Activated naive CD4-positive, alpha-beta T cell (primary cell): ENCODE measurements around the gene MAP4K2.
A peak's percentile ranks its signal among the peaks of the same experiment; 100 is the strongest.

Source experiments
- DNase-seq, 4 experiments: peaks; one replicate each; lab custom pipeline; 2025; lab: John Stamatoyannopoulos, UW

MAP4K2 gene

DNA sequence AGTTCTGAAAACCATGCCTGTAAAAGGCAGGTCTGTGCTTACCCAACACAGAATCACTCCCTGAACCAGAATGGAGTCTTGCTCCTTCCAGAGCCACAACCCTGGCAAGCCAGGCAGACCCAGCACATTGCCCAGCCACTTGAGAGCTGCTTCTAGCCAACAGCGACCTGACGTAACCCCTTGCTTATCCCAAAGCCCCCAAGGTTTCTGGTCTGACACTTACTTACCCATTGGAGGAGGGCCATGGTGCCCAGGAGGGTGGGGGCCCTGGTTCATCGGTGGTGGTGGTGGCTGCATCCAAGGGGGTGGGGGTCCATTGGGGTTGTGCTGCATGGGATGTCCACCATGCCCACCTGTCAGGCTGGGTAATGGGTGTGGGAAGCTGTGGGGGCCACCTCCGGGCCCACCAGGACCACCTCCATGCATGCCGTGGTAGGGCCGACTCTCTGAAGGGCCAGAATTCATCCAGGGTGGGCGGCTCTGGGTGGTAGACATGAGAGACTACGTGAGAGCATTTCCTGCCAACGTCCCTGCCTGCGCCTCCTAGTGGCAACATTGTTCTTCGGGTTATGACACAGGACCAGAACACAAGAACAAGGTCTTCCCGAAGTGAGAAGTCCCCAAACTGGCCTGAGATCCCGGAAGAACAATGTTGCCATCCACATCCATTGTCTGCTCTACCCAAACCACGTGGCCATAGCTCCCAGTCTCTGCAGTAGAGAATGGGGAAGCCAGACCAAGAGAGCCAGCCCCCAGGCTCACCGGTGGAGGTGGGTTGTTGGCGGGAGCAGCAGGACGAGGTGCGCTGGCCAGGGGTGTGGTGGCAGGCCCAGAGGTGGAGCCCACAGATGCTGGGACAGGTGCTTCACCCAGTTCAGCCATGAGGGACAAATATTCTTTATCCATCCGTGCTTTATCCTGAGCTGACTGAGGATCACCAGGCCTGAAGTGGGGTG is 35.4 kb downstream of the MAP4K2 start:
- DNase-seq: peak; percentile 58 to 81 (median 78)

DNA sequence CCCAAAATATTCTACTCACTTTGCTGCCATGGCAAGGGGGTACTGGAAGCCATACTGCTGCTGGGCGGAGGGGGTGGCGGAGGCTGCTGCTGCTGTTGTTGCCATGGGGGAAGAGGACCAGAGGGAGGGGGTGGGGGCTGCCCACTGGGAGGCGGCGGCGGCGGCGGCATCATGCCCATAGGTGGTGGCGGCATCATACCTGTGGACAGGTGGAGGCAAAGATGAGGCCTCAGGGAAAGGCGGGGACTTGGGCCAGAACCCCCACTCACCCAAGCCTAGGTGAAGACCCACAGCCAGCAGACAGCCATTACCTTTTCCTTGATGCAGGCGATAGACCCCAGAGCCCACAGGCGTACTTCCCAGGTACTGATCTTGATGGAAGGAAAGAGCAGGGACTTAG is 36.1 kb downstream of the MAP4K2 start:
- no peak for DNase-seq

DNA sequence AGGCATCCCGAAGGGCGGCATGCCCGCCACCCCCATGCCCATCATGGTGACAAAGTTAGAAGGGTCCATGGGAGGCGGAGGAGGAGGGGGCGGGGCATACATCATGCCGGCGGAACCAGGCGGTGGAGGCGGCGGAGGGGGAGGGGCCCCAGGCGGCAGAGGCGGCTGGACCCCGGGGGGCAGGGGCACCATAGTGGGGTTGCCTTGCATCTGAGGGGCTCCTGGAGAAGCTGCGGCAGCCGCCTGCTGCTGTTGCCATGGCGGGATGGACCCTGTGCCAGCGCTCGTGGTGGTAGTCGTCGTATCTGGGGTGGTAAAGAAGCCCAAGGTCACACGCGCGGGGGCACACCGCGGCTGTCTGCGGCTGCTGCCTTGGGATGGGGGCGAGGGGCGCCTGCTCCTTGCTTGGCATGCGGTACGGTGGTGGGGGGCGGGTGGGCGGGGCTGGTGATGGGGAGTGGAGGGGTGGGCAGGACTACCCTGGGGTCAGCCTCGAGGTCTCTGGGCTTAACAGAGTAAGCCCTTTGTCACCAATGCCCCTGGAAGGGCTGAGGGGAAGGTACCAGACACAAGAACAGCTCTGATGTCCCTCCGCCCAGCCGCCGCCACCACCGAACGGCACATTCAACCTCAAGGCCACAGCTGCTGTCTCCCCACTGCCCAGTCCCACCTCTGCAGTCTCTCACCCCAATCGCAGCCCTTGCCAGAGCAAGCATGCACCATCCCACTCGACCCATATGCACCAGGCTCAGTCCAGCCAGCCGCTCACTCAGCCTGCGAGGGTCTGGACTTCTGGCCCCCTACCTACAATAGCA is 37.0 kb downstream of the MAP4K2 start:
- no peak for DNase-seq

DNA sequence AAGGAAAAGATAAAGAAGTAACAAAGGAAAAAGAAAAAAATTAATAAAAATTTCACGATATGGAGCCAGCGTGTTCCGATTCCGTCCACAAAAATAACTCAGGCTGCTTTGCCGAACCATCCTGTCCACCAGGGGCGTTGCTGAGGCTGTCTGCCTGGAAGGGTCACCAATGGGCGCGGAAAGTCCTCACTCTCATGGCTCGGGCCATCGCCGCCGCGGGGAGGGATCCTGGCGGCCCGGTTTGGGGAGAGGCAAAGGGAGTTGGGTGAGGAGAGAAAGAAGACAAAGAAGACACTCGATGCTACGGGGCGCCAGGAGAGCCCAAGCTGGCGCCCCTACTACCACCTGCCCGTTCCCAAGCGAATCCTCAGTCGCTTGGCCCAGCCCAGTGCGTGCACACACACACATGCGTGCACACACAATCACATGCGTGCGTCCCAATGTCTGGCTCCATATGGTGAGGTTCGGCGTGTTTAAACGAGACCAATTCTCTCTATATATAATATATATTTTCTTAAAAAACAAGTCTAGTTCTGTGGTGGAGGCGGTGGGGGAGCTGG is 37.6 kb downstream of the MAP4K2 start:
- no peak for DNase-seq

DNA sequence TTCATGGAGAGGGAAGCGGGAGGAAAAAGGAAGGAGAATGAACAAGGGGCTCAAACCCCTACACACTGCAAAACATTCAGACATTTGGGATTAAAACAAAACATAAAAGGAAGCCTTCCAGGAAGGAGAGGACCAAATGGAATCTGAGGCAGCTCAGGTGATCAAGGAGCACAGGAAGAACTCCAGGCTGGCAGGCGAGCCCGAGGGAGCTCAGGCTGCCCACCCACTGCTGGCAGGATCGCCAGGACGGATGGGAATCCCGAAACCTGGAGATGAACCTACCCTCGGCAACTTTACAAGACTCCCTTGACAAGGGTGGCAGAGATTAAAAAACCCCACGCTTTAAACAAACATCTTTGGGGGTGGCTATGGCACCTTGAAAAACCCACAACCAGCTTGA is 38.3 kb downstream of the MAP4K2 start:
- no peak for DNase-seq

DNA sequence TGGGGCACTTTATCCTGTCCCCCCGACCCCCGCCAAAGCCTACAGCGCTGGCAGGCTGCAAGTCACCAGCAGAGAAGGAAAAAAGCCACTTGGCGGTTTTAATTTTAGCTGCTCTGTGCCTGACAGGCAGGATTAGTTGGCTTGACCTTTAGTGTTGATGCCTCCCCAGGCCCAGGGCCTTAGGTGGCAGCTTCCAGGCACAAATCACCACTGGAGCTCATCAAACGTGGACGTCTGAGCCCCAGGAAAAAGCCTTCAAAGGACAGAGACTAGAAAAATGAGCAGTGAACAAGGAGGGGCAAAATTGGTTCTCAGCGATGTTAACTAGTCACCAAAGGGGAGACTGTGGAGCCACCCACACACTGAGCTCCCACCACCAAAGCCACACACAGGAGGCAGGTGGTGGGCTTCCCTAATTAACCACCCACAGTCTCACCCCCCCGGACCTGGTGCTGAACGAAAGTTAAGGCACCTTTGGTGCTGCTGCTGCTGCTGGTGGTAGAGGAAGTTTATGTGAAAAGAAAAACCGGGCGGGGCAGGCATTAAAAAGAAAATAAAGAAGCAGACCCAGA is 38.9 kb downstream of the MAP4K2 start:
- peak in 2 of 4 experiments; percentile 45 to 47 for DNase-seq

DNA sequence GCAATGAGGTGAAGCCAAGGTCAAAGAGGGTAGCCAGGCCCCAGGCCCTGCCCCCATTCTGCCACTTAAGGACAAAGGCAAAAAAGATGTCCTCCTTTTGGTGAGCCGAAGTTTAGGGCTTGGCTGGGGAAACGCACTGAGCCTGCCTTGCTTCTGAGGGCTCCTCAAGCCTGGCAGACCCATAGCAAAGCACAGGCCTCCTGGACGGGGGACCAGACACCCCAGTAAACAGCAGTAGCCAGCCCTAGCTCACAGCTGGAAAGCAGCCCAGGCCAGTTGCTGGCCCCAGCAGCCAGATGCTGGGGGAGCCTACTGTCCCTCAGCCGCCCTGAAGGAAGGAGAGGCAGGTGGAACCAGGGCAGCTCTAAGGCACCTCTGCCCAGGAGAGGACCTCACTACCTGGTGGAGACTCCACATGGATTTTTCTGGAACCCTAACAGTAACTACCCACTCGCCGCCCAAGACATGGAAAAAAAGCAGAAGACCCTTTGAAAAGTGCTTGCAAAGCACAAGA is 39.4 kb downstream of the MAP4K2 start:
- DNase-seq: no peak

DNA sequence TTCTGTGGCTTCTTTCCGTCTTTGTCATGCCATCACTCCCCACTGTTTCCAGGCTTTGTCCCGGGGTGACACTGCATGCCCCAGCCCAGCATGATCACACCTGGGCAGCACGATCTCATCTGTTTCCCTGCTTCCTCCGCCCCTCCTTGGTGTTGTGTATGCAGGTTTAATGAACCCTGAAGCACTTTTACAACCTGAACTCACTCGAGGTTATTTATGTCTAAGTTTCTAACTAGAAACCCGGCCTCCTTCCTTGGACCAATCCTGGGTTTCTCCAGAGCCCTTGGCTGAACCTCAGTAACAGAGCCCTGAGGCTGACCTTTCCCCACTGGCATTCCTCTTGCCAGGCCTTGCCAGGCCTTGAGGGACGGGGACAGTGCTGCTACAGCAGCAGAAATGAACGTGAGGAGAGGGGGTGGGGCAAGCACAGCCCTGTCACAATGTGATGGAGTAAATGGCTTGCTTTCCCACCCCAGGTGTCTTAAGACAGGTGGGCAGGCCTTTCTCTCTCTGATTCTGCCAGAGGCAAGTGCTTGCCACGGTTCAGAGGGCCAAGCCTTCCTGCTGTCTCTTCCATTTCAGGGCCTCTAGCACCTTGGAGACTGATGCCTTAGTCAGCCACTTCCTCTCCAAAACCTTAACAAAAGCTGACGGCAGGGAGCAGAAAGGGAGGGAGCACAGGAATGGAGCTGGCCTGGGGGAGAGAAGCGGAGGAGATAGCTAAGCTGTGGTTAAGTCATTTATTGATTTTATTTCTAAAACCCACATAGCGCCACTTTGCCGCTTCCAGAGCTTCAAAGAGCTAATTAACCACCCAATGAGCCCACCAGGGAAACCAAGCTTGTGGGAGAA is 40.1 kb downstream of the MAP4K2 start:
- DNase-seq: no peak

DNA sequence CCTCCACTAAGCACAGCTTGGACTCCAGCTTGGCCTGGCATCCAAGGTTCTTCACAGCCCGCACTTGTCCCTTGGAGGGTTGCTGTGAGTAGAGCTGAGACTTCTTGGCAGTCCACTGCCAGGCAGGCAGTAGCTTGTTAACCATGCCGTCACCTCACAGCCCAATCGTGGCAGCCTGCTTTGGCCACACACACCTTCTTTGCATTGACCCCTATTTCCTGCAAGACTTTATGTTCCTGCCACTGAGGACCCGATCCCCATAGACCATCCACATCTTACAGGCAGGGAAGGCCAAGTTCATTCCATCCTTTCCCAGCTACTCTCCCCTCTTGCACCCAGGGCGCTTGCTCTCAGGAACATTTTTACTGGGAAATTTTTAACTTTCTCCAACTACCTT is 40.7 kb downstream of the MAP4K2 start:
- no peak for DNase-seq

DNA sequence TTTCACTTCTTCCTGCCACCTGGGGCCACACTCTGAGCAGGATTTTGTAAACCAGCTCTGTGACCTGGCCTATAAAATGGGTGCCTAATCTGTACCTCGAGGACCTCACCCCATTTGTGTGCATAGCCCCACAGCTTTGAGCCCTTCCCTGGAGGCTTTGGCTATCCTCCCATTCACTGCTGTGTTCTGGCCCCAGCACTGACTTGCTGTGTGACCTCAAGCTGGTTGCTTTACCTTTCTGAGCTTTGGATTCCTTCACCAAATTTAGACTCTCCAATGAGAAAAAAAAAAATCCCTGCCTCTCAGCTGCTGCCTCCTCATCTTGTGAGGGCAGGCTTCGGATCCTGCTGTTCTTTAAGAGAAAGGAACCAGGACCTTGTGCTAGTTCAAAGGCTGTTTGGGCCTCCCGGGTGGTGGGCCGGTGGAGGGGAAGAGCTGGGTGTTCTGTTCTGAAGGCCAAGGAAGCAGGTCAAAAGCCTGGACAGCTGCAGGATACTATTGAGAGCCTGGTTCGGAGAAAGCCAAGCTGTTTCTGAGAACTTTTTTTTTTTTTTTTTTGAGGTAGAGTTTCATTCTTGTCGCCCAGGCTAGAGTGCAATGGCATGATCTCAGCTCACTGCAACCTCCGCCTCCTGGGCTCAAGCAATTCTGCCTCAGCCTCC is 42.1 kb downstream of the MAP4K2 start:
- DNase-seq: no peak

DNA sequence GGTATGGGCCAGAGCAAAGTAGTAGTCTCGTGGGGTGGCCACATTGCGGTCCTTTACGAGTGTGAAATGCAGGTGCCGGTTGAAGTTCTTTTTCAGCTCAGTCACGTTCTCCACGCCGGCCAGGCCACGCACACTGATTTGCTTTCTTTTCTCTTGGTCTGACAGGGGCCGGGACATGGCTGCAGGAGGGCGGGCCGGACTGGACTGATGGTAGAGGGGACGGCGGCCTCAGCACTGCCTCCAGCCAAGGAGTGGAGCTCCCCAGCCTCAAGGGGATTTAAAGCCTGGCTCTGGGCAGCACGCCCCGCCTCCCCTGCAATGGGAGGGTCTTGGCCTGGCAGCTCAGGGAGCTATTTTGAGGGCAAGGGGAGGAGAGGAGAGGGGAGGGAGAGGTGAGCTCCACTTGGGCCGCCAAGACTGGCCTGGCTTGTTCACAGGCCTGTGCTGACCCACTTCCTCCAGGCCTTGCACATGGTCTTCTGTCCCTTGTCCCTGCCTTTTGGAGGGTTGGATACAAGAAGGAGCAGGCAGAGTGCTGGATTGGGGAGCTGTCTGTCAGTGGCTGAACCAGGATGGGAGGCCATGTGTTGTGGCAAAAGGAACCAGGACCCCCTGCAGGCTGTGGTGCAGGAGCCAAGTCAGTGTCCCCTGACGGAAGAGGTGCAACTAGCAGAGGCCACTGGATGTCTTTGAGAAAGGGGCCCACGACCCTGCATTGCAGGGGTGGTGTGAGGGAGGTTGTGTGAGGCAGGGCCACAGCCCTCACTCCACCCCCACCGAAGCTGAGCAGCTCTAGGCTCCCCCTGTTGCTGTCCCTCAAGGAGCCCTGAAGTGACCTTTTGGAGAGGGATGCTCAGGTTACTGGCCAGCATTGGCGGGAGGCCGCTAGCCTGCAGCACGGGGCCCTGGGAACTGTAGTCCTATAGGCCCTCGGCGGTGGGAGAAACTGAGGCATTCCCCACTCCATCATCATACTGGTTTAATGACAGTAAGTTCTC is 43.0 kb downstream of the MAP4K2 start, which contains the start of gene PYGM:
TSS of gene PYGM (minus strand) at position 253 of the 998 bp plus-strand sequence. CDS start at position 177, 76 bp downstream.
- DNase-seq: no peak

DNA sequence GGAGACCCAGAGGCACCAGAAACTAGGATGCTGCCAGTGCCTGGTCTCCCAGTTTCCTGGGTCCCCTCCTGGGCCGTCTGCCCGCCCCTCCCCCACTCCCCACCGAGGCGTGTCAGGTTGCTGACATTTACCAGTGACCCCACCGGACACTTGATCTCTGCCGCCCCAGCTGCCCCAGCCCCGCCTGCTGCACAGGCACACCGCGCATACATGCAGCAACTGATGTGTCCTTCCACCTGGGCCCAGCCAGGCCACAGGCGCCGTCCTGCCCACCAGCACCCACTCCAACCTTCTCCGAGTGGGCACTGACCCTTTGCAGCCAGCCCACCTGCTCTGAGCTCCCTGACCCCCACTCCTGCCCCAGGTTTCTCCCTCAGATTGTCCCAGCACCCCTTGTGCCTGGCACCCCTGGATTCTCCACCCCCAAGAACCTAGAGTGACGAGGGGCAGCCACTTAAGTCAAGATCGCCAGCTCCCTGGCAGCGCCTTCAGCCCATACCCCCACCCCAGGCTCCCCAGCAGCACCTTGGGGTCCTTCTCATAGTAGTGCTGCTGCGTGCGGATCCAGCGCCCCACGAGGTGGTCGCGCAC is 43.8 kb downstream of the MAP4K2 start:
- DNase-seq: no peak

DNA sequence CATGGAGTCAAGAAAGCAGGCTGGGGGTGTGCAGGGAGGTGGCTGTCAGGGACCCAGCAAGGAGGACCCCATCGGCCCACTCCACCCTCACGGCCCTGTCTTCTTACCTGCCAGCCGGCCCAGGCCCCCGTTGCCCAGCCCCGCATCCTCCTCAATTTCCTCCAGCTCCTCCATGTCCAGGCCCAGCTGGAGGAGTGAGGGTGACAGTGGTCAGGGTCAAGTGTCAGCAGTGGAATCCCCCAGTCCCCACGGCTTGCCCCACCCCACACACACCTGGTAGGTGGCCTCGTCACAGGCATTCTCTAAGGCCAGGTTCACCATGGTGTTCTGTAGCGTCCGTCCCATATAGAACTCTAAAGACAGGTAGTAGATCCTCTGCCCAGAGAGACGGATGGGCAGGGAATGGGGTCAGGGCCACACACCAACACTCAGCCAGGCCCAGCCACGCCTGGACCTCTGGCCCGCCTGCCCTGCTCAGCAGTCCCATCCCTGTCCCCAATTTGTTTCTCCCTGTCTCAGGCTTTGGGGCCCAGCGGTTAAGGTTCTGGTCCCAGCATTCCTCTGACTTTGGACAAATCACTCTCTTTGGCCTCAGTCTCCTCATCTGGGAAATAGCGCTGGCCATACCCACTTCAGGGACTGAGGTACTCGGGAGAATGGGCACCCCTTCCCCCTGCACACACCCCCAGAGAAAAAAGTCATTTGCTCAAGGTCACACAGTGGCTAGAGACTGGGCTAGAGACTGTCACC is 44.5 kb downstream of the MAP4K2 start:
- DNase-seq: no peak

DNA sequence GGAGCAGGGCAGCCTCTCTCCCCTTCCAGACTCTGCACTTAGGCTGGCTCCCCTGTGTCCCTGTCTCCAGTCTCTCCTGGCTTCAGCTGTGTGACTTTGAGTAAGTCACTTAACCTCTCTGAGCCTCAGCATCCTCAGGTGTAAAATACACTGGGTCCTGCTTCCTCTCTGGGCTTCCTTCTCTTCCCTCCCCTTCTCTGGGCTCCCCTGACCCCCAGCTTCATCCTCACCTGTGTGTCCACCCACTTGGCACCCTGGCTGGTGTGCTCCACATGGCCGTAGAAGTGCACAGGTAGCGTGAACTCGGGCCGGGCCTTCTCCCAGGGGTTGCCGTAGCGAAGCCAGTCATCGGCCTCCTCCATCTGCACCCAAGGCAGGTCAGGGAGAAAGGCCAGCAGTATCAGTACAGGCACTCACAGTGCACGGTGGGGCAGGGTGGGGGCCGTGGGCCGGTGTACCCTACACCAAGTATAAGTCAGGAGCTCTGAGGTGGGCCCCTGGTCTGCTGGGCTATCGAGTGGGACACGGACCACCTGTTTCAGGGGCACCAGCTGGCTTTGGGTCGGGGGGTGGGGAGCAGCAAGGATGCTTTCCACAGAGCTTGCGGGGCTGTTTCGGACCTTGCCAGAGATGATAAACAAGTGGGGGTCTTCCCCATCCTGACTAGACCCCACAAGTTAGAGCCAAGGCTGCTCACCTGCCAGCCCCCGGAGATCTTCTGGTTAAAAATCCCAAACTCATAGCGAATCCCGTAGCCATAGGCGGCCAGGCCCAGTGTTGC is 45.3 kb downstream of the MAP4K2 start:
- DNase-seq: no peak

DNA sequence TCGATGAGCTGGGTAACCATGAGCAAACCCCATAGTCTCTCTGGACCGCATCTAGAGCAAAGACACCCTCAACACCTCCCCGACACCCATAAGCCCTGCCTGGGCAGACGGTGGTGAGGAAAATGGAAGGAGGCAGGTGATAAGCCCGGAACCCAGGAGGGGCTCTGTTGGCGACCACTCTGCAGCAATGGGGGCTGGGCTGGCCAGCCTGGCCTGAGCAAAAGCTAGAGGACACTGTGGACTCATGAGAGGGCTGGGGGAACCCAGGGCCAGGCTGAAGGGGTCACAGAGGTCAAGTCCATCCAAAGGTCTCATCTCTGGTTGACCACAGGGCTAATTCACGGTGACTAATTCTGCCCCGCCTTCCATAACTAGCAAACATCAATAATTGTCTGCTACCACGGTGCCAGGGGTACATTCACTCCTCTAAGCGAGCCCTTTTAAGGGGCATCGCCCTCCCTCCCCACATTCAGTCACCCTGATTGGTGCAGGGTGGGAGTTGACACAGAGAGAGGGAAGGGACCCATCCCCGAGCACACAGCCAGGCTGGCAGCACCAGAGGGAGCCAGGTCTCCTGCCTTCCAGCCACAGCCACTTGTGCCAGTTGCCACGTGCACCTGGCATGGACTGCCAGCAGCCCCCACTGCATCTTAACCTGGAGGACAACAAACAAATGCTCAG is 47.2 kb downstream of the MAP4K2 start:
- DNase-seq: no peak

DNA sequence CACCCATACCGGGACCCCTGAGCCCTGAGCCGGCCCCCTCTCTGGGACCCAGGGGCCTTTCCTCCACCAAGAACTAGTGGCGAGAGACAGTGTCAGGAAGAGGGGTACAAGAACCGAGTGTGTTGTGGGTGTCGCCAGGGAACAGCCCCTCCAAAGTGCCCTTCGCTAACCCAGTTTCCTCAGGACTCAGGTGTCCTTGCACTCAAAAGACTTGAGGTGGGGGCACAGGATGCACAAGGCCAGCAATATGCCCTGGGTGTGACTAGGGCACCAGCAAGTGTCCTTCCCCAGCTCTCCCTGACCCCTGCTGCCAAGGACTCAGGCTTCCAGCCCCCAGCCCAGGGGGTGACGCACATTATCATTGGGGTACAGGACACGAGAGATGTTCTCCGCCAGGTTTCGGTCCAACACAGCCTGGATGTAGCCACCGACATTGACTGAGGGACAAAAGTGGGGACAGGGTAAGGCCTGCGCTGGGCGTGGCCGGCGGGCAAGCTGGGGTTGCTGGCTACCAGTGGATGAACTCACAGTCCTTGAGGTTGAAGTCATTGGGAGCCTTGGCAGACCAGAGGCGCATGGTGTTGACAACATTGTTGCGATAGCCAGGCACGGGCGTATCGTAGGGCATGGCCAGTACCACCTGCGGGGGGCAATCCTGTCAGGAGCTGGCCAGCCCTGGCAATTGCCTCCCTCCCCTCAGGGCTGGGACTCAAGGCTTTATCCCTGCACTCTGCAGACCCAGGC is 47.9 kb downstream of the MAP4K2 start:
- DNase-seq: no peak
